Measurements from ENCODE around the gene KRT20. TPM values are rescaled to one million over a fixed set of nuclear protein-coding genes. Genes with fewer than 3 reads are reported as not detected.

The KRT20 gene
- total RNA-seq, 1 experiment from 2014 or later, result not detected

- CTCF ChIA-PET, result no interaction called here
- BruUV-seq (replicated peaks), result no TSS peak
- TF ChIP-seq CTCF (conservative IDR thresholded peaks at IDR 0.05; ENCODE audit: low read depth, low read length) (no peak), EZH2 (IDR thresholded peaks at IDR 0.05; ENCODE audit: borderline replicate concordance, low read depth, low read length, poor library complexity, severe bottlenecking) (no peak)
- H3K27ac ChIP-seq (ENCODE audit: low read depth, low read length, poor library complexity, severe bottlenecking), result no peak overlapping the region
- H3K4me3 ChIP-seq (ENCODE audit: low read depth, low read length, poor library complexity, severe bottlenecking), result no peak overlapping the region
- no peaks in the 10 kb centered on the region for H3K27me3 ChIP-seq (replicated peaks; ENCODE audit: insufficient read depth, low read depth, low read length, poor library complexity)
- H3K36me3 ChIP-seq (ENCODE audit: insufficient read depth, low read length, poor library complexity, severe bottlenecking), result no peaks in the 10 kb centered on the region
- POLR2A ChIA-PET (ENCODE audit: low non-redundant PET), result no interaction called here
- intact Hi-C loops (cut with micrococcal nuclease; ENCODE audit: unreplicated experiment), result no loop called here
- H3K9me3 ChIP-seq (ENCODE audit: low read depth, low read length, poor library complexity, severe bottlenecking), result no peaks in the 10 kb centered on the region
- H3K4me1 ChIP-seq (ENCODE audit: insufficient read depth, low read length, poor library complexity, severe bottlenecking), result no peaks in the 10 kb centered on the region
- DNase-seq (ENCODE audit: low spot score), result no peak
These were observed 10.2 kb upstream of the KRT20 start for GRCh38 chr17:40895106-40895730.

GRCh38 chr17:40888196-40888720, 3.2 kb upstream of the KRT20 start:
- no peak overlapping the region for H3K27ac ChIP-seq (ENCODE audit: low read depth, low read length, poor library complexity, severe bottlenecking)
- H3K36me3 ChIP-seq (ENCODE audit: insufficient read depth, low read length, poor library complexity, severe bottlenecking), result no peaks in the 10 kb centered on the region
- no TSS peak for BruUV-seq (replicated peaks)
- no peak for TF ChIP-seq EZH2 (IDR thresholded peaks at IDR 0.05; ENCODE audit: borderline replicate concordance, low read depth, low read length, poor library complexity, severe bottlenecking)
- TF ChIP-seq CTCF (conservative IDR thresholded peaks at IDR 0.05; ENCODE audit: low read depth, low read length), result no peak
- ChIA-PET CTCF (no interaction called here), POLR2A (ENCODE audit: low non-redundant PET) (no interaction called here)
- no peaks in the 10 kb centered on the region for H3K4me1 ChIP-seq (ENCODE audit: insufficient read depth, low read length, poor library complexity, severe bottlenecking)
- intact Hi-C loops (cut with micrococcal nuclease; ENCODE audit: unreplicated experiment), result no loop called here
- DNase-seq (ENCODE audit: low spot score), result no peak
- H3K27me3 ChIP-seq (replicated peaks; ENCODE audit: insufficient read depth, low read depth, low read length, poor library complexity), result no peaks in the 10 kb centered on the region
- no peak overlapping the region for H3K4me3 ChIP-seq (ENCODE audit: low read depth, low read length, poor library complexity, severe bottlenecking)
- H3K9me3 ChIP-seq (ENCODE audit: low read depth, low read length, poor library complexity, severe bottlenecking), result no peaks in the 10 kb centered on the region

- POLR2A ChIA-PET (ENCODE audit: low non-redundant PET), result no interaction called here
- Histone ChIP-seq H3K9me3 (ENCODE audit: low read depth, low read length, poor library complexity, severe bottlenecking) (no peaks in the 10 kb centered on the region), H3K36me3 (ENCODE audit: insufficient read depth, low read length, poor library complexity, severe bottlenecking) (no peaks in the 10 kb centered on the region), H3K27ac (ENCODE audit: low read depth, low read length, poor library complexity, severe bottlenecking) (no peak overlapping the region), H3K4me3 (ENCODE audit: low read depth, low read length, poor library complexity, severe bottlenecking) (no peak overlapping the region), H3K27me3 (replicated peaks; ENCODE audit: insufficient read depth, low read depth, low read length, poor library complexity) (no peaks in the 10 kb centered on the region), H3K4me1 (ENCODE audit: insufficient read depth, low read length, poor library complexity, severe bottlenecking) (no peaks in the 10 kb centered on the region)
- TF ChIP-seq CTCF (conservative IDR thresholded peaks at IDR 0.05; ENCODE audit: low read depth, low read length) (no peak), EZH2 (IDR thresholded peaks at IDR 0.05; ENCODE audit: borderline replicate concordance, low read depth, low read length, poor library complexity, severe bottlenecking) (no peak)
- CTCF ChIA-PET, result no interaction called here
- intact Hi-C loops (cut with micrococcal nuclease; ENCODE audit: unreplicated experiment), result no loop called here
- BruUV-seq (replicated peaks), result no TSS peak
- peak; percentile 14 for DNase-seq (ENCODE audit: low spot score)
These were observed 1.0 kb upstream of the KRT20 start for GRCh38 chr17:40886090-40886489.
